ENCODE data around the gene CD47.

The CD47 gene

DNA sequence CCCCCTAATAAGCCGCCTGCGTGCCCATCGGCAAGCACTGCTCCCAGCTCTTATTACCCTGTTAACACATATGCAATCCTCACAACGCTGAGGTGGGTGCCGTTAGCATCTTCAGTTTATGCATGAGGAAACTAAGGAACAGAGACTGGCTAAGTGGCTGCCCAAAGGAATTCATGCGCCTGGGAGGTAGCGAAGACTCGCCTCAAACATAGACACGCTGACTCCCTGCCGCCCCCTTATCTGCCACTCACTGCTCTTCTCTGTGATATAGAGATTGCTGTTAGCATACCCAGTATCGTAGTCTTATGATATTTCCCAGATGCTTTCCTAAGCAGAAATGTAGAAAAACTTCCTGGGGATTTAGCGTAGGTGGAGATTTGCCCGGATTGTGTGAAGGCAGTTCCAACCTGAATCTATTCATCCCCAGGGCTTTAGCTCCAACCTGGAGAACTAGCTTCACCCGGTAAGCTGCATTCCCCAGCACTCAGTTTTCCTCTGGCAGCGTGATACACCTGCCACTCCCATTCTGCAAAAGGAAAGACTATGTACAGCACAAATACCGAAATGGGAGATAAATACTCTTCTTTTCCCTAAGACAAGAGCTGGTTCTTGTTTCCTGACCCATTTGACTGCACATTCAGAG, 23.7 kb upstream of the CD47 start:
- DNase-seq = no peak

DNA sequence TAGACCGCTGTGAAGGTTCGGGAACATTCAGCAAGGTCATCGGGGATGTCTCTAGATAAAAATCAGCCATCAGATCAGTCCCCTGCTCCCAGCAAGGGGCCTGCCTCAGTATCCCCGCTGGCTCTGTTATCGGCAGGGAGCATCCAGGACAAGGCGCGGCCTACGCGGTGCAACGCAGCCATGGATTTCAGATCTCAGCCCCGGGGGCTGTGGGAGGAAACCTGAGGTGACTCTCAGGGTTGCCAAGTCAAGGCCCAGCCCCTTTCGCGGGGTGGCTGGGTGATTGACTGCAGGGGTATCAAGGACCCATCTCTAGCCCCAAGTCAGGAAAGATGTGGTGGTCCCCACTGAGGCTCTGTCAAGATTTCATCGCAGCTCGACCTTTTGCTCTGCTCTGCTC, 23.1 kb upstream of the CD47 start:
- DNase-seq = no peak

DNA sequence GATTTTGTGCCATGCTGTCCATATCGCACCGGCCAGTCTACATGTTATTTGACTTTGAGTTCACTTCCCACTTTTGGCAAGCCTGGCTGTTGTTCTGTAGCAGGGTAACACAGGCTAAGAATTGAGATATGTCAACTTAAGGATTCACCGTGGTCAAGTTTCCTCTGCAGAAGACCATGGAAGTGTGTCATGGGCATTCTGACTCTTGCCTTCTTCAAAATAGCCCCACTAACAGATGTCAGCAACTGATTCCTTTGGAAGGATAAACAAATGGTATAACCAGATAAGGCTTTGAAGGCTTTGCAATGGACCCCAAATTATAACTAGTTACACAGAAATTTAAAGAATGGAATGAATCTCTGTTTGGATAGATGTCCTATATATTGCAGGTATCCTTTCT, 20.1 kb upstream of the CD47 start:
- no peak for DNase-seq

DNA sequence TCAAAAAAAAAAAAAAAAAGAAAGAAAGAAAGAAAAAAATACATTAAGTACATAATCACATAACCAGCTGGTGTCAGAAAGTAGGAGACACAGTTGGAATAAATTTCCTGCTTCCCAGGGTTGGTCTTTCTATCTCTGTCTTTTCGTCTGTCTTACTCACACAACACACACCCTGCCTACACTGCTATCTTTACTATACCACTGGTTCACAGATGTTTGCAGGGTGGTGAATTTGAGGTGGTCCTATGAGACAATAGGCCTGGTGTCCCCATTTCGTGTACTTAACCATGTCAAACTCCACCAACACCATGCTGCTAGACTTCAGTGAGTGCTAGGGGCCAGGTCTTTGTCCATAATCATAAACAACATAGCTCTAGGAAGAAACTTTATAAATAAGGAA, 17.6 kb upstream of the CD47 start:
- no peak for DNase-seq

DNA sequence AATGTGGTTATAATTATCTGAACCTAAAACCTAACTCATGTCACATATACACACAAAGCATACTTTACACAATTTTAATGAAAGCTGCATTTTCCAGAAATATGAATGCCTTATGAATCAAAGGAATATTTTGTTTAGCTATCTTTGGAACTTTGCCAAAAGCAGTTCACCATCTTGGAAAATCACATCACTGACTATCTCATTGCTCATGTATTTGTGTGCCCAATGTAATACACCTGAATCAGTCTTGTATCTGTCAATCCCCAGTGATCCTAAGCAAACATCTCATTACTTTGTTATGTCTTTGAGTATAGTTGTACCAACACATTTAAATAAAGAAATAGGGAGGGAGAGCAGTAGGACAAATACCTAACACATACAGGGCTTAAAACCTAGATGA, 15.6 kb upstream of the CD47 start:
- no peak for DNase-seq

DNA sequence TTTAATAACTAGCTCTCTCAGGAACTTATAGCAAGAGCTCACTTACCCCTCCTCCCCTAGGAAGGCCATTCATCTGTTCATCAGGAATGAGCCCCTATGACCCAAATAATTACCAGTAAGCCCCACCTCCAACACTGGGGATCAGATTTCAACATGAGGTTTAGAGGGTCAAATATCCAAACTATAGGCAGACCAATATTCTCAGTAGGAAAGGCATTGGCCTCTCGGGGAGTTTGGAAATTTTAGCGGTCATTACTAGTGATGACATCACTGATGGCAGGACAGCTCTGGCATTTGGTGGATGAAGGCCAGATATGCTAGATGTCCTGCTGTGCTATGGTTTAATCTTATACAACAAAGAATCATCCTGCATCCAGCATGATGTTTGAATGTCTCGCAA, 15.2 kb upstream of the CD47 start:
- no peak for DNase-seq

DNA sequence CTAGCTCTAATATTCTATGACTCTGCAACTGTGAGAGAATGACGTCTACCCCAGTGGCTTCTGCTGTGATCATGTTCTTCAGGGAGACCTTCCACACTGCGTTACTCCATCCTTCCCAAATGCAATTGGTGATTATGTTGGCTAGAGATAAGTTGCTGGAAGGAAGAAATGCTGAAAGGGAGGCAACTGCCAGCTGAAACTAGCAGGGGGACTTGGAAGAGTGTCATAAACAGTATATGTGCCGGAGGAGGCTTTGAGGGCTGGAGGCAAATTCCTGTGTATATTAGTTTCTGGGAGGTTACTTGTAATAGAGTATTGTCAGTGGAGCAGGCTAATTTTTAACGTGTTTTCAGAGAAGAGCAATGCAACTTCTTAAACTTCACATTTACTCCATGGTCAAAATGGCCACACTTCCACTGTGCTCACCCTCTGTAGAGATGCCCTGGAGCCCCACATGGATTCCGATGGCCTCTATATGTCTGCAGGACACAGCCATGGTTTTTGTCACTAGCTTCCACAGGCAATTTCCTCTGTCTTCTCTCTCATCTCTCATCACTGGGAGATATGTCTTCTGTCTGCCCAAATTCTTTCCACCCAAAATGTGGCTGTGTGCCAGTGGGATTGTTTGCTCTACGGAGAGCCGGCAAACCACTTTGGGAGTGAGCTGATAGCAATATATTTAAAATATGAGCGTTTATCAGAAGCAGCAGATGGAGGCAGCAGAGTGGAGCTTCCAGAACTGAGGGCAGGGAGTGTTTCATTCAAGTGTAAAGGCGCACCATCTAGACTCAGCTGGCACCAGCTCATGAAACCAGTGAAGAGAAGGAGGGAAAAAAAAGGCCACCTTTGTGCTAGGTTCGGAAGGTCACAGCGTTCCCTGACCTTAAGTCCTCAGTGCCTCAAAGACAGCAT, 13.3 kb upstream of the CD47 start:
- DNase-seq = no peak

DNA sequence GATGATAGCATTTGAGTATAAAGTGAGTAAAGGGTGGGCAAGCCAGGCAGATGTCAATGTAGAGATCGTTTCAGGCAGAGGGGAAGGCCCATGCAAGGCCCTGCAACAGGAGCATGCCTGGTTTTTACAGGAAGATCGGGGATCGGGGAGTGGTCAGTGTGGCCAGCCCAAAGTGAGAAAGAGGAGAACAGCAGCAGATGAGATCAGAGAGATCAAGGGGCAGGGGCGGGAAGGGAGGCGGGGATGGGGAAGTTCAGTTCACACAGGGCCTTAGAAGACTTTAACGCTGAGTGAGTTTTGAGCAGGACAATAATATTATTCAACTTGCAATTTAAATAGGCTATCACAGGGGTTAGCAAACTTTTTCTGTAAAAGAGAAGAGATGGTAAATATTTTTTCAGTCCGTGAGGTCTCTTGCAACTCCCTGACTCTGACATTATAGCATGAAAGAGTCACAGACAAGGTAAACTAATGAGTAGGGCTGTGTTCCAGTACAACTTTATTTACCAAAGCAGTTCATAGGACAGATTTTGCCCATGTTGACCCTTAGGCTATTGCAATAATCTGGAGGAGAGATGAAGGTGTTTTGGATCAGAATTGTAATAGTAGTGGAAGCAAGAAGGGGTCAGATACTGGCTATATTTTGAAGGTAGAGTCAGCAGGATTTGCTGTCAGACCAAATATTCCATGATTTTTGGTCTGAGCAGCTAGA, 12.4 kb upstream of the CD47 start:
- DNase-seq = no peak

DNA sequence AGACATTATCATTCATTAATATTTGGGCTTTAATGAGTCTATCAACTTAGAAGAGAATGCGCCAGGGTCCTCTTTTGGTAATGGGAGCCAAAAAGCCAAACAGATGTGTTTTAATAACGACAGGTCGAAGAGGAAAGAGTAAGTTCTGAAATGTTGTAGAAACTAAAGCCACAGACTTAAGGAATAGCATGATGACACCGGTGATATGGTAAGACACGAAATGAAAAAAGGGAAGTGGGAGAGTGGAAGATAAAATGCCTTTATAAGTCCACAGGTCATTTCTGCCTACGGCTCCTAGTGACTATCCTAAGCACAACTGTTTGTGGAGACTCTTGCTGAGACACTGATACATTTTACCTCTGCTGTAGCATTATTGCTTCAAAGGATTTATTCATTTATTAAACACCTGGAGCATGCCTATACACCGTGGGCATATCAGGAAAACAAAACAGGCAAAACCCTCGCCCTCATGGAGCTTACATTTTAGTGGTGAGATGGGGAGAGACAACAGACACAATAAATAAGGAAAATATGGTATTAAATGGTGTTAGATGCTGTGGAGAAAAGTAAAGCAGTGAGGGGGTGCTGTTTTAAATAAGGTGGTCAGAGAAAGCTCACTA, 11.7 kb upstream of the CD47 start:
- DNase-seq = no peak

DNA sequence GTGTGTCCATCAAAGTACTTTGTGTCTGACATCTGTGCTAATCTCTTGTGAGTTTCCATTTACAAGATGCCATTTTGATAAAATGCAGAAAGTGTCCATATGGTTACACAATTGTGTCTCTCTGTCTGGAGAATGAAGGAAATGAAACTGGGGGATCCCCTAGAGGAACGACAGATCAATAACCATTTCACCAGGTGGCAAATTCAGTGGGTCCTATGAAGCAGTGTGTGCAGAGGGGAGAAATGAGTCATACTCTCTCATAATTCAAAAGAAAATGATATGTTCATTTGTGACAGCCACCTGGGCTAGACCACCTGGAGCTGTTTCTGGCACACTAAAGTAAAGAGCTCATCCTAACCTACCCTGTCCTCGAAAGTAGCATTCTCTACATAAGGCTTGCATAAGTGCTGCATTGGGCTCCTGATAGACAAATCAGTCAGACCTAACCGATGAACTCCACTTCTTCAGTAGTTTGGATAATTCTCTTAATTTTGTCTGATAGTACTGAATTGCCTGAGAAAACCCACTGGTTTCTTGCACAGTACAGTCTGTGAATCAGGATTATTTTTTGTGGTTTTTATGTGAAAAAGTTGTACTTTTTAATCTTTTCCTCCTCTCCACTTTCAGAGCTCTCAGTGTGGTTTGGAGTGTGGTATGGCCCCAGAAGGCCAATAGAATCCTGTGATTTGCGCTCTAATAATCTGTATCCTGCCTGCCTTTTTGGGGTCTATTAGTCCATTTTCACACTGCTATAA, 10.3 kb upstream of the CD47 start:
- peak; percentile 84 for DNase-seq

DNA sequence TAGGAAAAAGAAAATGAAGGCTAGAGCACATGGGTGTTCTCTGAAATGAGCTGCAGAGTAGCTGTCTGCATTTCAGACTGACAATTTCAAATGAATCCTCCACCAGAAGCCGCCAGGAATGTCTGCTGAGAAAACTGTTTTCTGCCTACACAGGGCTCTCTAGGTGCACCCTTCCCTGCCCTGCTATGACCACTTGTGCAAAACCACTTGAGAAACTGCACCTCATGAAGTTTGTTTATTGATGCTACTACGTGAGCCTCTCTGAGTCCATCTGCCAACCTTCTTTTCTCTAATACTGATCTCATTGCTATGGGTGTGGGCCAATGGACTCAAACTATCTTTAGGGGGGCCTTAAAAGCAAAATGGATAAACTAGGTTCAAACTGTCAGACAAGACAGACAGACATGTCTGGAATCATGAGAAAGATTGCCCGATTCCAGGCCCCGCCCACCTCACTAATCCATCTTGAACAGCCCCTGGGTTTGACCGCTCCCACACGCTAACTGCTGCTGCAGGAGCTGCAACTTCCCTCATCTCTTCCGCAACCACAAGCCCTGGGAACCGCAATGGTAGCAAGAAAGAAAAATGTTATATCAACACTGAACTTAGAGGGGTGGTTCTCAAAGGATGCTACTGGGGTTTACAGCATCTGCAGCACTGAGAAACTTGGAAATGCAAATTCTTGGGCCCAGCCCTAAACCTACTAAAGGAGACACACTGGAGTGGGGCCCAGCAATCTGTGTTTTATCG, 9.0 kb upstream of the CD47 start:
- no peak for DNase-seq

DNA sequence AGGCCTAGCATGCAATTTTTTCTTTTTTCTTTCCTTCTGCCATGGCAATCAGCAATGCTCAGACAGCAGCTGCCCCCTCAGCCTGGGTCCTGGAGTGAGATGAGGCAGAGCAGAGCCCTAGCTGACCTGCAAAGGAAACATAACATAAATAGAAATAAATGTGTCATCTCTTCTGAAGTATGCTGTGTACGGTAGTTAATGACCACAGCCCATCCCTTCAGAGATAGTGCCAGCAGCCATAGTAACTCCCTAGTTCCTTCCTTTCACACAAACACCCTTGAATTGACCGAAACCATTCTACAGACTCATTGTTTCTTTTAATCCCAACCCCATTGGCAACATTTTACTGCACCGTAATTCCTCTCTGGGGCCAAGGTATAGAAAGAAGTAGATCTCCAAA, 8.4 kb upstream of the CD47 start:
- DNase-seq = no peak

DNA sequence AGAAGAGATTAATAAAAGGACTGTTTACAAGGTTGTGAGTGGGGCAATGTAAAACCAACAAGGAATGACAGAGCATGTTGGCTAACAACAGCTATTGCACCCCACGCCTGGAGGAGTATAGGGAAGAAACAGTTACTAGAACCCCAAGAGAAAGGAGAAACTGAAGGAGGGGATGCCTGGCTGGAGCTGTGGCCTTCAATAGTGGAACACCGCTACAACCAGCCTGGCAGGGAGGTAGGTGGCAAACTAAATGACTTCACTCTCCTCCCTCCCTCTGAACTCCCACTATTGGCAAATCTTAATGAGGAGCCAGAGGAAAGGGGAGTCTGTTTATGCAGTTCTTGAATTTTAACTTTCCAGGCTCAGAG, 7.2 kb upstream of the CD47 start:
- no peak for DNase-seq

DNA sequence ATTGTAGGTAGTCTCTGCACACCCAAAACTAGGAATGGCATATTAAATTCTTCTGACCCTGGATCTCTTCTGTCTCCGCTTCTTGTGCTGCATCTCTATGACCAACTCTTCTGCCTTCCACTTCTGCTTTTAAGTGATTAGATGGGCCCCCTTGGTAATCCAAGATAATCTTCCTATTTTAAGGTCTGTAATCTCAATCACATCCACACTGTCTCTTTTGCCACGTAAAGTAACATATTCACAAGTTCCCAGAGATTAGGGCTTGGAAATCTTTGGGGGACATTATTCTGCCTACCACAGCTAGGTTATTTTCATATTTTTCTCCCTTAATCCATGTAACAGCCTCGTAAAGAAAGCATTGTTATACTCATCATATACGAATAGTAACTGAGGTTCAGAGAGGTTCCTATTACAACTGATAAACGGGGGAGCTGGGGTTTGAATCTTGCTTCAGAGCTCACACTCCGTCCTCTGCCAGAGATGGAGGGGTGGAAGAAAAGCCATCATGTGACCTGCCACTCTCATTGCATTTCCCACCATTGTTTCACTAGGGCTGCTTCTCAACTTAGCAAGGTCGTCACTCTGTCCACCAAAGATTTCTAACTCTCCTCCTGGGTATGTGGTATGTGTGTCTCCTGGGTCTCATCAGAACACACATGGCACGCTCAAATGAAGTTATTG, 6.6 kb upstream of the CD47 start:
- DNase-seq = no peak

DNA sequence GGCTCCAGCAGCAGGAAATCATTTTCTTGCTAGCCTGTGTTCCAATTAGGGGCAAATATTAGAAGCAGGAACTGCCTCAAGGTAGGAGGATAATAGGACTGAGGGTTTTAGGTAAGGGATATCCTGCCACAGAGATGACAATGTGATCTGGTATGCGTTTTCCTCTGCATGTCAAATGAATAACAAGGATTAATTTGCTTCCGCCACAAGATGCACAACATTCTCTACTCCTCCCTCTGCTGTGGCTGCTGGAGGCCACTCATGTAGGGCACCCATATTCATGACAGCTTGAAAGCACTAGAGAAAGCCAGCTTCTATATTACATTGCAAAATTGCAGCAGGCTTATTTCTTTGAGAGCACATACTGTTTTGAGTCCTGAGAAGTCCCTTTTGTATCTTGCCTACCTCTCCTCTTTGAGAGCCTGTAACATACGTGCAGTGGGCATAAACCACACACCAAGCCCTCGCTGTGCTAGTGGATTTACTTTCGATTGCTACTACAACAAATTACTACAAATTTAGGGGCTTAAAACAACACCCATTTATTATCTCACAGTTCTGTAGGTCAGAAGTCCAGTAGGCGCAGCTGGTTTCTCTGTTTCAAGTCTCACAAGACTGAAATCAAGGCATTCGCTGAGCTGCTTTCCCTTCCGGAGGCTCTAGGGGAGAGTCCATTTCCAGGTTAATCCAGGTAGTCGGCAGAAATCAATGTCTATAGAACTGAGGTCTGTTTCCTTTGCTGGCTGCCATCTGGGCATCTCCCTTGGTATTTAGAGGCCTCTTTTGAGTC, 5.9 kb upstream of the CD47 start:
- DNase-seq = no peak

DNA sequence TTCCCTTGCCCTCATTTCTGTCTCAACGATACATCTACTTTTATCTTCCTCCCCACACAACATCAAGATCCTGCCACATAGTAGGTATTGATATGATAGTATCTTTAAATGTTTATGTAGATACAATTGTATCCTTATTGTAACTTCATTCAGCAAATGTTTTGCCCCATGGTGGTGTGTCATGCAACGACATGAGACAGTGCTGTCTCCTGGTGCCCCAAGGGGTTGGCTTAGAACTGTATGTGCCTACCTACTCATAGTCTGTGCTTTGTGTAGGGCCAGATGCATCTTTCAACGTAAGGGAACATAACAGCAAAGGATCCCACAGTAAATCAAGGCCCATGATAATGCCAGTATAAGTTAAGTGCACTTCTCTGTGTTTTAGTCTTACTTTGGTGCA, 2.8 kb upstream of the CD47 start:
- DNase-seq = no peak

DNA sequence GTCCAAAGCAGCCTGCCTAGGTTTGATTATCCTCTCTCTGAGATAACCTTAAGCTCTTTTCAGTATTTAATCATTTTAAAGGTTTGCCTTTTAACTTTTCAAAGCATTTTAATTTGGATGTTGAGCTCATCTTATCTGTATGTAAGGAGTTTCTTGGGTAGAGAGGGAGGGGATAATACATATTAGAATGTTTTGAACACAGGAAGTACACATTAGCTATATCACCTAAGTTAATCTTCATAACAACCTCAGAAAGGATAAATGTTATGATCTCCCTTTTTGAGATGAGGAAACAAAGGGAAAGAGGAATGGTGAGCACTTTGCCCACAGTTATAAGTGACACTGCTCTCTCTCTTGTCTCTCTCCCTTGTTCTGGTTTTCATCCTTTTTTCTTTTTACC, 2.2 kb upstream of the CD47 start:
- DNase-seq = no peak

DNA sequence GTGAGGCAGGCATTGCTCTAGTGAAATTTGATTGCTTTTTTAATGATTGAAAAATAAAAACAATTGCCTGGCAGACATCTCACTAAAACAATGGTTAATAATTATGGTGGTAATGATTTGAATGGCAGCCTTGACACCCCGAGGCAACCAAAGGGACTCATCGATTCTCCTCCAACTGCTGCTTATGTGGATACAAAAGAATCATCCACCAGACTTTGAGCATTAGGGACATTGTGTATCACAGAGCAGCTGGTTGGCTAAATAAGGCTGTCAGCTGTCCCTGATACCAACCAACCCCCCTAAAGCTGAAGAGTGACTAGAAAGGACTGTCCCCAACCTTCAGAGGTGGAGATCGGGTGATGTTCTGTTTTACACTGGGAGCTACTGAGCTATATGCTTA, 1.7 kb upstream of the CD47 start:
- no peak for DNase-seq

DNA sequence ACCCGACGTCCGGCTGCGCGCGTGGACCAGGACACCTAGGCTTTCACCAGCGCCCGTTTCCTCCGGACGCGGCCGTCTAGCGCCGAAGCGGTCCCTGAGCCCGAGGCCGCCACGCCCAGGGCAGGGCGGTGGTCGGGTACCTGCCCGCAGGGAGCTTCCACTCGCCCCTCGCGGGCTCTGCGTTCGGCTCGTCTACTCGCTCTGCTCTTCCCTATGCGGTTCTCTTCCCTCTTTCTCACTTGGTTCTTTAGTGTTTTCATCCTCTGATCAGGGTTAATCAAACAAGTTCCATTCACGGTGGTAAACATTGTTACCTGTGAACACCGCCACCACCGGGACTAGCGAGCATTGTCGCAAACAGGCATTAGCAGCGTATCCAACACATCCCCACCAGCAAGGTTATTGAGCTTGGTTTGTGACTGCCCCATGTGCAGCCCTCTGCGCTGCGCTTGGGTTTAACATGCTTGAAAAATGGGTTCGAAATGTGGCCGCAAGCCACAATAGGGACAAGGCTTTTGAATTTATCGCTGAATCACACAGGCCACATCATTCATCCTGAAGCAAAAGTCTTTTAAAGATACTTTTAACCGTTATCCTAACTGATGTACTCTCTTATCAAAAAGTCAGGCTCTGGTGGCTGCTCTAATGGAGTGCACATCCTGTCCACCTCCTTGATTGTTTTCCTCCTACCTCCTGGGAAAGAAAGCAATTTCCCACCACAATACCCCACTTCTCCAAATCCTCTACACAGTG, 843 bp upstream of the CD47 start:
- no peak for DNase-seq
